Measurements from ENCODE around the gene SLC22A8.

SLC22A8 gene

GRCh38 chr11:62996271-62996670, 19.4 kb downstream of the SLC22A8 start:
- DNase-seq (ENCODE audit: low read depth): no peak
- H3K4me3 ChIP-seq (ENCODE audit: low read depth, low read length): no peak overlapping the region

DNA sequence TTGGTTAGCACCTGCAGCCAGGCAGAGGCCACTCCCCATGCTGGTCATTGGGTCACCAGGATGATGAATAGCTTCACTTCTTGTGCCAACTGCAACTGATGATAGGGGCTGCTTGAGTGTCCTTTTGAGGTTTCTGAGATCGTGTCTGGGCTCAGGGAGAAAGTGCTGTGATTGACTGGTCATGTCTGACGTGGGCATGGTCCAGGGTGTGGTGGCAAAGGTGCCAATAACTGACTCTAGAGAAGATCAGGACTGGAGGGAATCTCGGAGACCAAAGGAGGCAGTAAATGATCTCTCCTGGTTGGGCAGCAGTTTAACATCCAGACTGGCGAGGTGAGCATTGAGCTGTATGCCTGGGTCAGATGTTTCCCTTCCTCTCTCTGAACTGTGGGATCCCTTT, 20.9 kb downstream of the SLC22A8 start:
- DNase-seq (ENCODE audit: low read depth): no peak
- no peak overlapping the region for H3K4me3 ChIP-seq (ENCODE audit: low read depth, low read length)

DNA sequence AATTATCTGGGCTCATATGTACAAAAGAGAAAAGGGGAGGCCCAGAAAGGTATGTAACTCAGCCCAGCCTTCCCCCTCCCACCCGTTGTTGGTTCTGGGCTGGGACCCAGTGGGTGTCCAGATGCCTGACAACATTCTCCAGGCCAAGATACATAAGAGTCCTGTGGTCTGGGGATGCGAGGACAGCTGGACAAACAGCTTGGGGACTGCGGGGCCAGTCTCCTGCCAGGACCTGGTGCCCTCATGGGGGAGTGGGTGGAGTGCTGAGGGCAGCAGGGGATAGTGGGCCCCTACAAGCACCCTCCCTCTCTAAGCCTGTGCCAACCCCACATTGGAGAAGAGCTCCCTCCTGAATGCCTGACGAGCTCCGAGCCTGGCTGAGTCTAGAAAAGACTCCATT, 27.4 kb downstream of the SLC22A8 start:
- DNase-seq (ENCODE audit: low read depth): no peak

GRCh38 chr11:62985041-62985750, 30.4 kb downstream of the SLC22A8 start:
- H3K4me3 ChIP-seq (ENCODE audit: low read depth, low read length): no peak overlapping the region
- DNase-seq (ENCODE audit: low read depth): no peak

More for the DNA sequence above, 27.4 kb downstream of the SLC22A8 start:
- H3K4me3 ChIP-seq (ENCODE audit: low read depth, low read length): no peak overlapping the region

GRCh38 chr11:62984451-62984991, 31.1 kb downstream of the SLC22A8 start, which contains the start of gene SLC22A6:
SLC22A6 (minus strand) TSS chr11:62984967; CDS start chr11:62984690, 277 bp downstream.
- no peak within 1 kb of the TSS for H3K4me3 ChIP-seq (ENCODE audit: low read depth, low read length)
- DNase-seq (ENCODE audit: low read depth): no peak

GRCh38 chr11:62983536-62984199, 32.0 kb downstream of the SLC22A8 start:
- H3K4me3 ChIP-seq (ENCODE audit: low read depth, low read length): no peak overlapping the region
- DNase-seq (ENCODE audit: low read depth): no peak

- H3K4me3 ChIP-seq (ENCODE audit: low read depth, low read length): no peak overlapping the region
- DNase-seq (ENCODE audit: low read depth): no peak
Observed at GRCh38 chr11:62981743-62982142, 33.9 kb downstream of the SLC22A8 start.

DNA sequence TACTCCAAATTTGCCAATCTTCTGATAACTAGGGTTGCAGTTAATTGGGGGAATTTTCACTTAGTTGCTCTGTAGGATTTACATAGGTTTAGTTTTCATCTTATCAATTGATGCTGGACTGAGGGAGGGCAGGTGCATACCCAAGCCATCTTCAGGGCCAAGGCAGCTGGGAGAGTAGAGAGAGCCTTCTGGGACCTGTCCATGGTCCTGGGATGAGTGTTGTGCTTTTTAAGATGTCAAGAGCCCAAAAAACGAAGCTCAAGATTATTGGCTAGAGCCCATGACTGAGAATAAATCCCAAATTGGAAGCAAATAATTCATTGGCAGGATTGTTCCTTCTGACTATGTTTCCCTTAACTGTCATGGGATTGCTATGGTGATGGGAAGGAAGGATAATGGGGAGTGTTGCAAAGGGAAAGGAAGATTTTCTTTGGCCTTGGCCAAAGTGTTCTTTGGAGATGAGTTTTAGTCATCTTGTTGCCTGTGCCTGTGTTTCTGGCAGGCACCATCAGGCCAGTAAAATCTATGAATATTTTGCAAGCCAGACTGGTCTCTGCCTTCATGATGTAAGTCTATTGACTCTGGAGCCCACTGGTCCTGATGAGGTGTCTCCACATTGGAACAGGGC, 35.4 kb downstream of the SLC22A8 start:
- H3K4me3 ChIP-seq (ENCODE audit: low read depth, low read length): no peak overlapping the region
- DNase-seq (ENCODE audit: low read depth): no peak

DNA sequence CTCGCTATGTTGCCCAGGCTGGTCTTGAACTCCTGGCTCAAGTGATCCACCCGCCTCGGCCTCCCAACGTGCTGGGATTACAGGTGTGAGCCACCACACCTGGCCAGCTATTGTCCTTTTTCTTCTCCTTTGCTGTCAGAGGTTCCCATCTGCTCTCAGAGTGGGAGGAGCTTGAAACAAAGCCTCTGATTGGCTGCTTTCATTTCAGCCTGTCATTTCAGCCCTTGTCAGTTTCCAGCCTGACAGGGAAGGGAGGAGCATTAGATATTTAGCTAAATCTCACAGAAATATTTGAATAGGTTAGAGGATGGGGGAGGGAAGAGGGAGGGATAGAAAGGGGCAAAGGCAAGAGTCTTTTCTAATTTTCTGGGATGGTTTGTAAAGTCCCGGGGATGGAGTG, 39.5 kb downstream of the SLC22A8 start:
- no peak for DNase-seq (ENCODE audit: low read depth)

DNA sequence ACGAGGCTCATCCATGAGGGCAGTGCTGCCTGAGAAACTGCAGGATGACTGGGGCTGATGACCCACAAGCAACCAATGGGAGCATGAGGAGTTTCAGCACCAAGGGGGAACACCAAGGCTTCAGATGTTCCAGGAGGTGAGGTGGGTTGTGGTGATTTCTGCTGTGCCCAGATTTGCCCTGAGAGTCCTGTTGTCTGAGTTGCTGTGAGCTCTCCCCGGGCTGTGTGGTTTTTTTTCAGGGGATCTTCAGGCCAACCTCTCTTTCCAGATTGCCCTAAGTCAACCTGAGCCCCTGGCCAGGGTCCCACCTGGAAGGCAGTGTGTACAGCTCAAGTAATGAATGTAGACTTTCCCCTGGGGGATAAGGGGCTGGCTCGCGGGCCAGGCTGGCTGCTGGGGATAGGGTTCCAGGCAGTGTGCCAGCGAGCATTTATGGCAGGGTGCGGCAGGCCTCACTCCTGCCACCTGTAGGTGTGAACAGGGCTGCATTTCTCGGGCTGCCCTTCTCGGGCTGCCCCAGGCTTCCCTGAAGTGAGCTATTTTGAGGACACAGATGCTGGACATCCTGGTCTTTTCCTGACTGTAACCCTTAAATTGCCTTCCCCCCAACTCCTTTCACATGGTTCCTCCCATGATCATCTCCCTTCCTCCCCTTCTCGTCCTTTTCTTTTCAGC, 40.7 kb downstream of the SLC22A8 start:
- H3K4me3 ChIP-seq (ENCODE audit: low read depth, low read length): no peak overlapping the region
- no peak for DNase-seq (ENCODE audit: low read depth)

More for the DNA sequence above, 39.5 kb downstream of the SLC22A8 start:
- no peak overlapping the region for H3K4me3 ChIP-seq (ENCODE audit: low read depth, low read length)

DNA sequence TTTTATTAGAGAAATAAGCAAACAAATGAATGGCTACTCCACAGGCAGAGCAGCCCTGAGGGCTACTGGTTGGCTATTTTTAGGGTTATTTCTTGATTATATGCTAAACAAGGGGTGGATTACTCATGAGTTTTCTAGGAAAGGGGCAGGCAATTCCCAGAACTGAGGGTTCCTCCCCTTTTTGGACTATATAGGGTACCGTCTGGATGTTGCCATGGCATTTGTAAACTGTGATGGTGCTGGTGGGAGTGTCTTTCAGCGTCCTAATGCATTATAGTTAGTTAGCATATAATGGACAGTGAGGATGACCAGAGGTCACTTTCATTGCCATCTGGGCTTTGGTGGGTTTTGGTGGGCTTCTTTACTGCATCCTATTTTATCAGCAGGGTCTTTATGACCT, 50.1 kb downstream of the SLC22A8 start:
- DNase-seq (ENCODE audit: low read depth): no peak
- no peak overlapping the region for H3K4me3 ChIP-seq (ENCODE audit: low read depth, low read length)

GRCh38 chr11:62962391-62962790, 53.2 kb downstream of the SLC22A8 start:
- H3K4me3 ChIP-seq (ENCODE audit: low read depth, low read length): no peak overlapping the region
- no peak for DNase-seq (ENCODE audit: low read depth)

DNA sequence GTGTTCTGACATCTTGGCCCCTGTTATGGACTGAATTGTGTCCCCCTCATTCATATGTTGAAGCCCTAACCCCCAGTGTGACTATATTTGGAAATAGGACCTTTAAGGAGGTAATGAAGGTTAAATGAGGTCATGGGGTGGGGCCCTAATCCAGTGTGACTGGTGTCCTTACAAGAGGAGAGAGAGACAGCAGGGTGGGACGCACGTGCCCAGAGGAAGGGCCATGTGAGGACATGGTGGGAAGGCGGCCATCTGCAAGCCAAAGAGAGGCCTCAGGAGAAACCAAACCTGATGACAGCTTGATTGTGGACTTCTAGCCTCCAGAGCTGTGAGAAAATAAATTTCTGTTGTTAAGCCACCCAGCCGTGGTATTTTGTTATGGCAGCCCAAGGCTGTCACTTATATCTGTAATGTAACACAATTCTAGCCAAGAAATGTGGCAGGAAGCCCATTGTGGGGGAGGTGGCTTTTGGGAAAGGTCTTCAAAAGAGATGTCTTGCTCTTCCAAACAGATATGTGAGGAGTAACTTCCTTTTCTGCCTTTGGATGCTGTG, 54.5 kb downstream of the SLC22A8 start:
- no peak for DNase-seq (ENCODE audit: low read depth)
- H3K4me3 ChIP-seq (ENCODE audit: low read depth, low read length): no peak overlapping the region

GRCh38 chr11:62959422-62959980, 56.1 kb downstream of the SLC22A8 start:
- H3K4me3 ChIP-seq (ENCODE audit: low read depth, low read length): no peak overlapping the region
- DNase-seq (ENCODE audit: low read depth): no peak

DNA sequence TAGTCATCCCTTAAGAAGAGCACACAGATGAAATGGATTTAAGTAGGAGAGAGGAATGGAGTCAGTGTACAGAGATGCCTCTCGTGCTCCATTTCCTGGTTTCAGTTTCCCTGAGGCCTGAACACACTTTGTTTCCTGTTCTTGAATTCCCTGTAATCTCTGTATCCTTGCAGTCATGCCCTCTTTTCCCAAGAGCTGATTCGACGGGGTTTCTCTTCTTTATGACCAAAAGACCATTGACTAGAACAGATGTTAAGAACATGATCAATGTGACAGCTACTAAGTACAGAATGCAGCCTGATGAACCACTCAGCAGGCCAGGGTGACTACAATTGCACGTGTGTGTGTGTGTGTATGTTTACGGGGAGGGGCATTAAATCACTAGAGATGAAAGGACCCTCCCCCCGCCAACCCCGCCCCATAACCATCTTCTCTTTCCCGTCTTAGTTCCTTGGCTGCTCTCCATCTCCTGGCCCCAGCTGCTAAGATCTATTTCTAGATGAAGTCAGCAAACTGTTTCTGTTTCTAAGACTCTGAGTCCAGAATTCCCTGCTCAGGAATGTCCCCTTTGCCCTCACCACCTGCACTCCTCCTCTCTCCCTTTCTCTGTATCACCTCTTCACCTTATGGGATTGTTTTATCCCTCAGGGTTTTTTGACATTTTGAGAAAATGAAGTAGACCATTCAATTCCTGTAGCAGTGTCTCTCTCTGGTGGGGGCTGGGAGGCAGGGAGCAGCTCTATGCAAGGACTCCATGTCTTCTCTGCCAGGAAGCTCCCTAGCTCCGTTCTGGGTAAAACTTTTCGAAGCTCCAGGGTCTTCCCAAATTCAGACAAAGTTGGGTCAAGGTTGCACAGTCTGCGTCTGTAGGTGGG, 56.9 kb downstream of the SLC22A8 start:
- H3K4me3 ChIP-seq (ENCODE audit: low read depth, low read length): no peak overlapping the region
- peak; percentile 7 for DNase-seq (ENCODE audit: low read depth)

- H3K4me3 ChIP-seq (ENCODE audit: low read depth, low read length): no peak overlapping the region
- no peak for DNase-seq (ENCODE audit: low read depth)
Observed at GRCh38 chr11:62957147-62957546, 58.5 kb downstream of the SLC22A8 start.

DNA sequence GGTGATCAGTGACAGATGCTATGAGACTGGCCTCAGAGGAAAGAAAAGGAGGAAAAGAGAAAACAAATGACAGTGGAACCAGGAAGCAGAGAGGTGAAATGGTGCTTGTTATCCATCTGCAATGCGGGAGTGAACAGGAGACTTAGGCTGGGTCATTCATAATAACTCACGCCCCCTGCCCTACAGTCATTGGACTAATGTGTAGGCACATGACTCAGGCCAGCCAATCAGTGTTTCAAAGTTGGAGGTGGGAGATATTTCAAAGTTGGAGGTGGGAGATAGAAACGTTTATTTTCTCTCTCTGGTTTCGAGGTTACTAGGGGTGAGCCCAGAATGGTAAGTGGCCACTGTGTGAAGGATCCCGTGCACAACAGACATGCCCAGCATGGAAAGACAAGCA, 61.2 kb downstream of the SLC22A8 start:
- H3K4me3 ChIP-seq (ENCODE audit: low read depth, low read length): no peak overlapping the region
- DNase-seq (ENCODE audit: low read depth): no peak

DNA sequence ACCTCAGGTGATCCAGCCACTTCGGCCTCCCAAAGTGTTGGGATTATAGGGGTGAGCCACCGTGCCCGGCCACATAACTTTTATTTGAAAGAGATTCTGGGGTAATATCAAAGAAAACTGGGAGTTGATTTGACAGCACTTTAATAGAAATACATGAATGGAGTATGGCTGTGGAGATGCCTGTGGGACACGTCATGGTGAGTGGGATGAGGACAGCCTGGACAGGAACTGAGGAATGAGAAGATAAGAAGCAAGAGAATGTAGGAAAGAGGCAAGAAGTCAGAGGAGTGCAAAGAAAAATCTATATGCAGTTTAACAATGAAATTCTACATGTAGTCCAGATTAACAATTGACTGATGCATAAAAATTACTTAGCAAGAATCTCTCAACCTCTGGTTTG, 61.8 kb downstream of the SLC22A8 start:
- DNase-seq (ENCODE audit: low read depth): no peak

More for the DNA sequence above, 61.8 kb downstream of the SLC22A8 start:
- no peak overlapping the region for H3K4me3 ChIP-seq (ENCODE audit: low read depth, low read length)
